GM19468 (cell line): ENCODE results near the gene PAQR5.
"Not testable (repeated sequence)": the region's sequence is repeated elsewhere in the genome, so short reads cannot be mapped to it uniquely, and the experiment has no call there.

Experiments
- ATAC-seq: cut with Tn5 transposase; IDR thresholded peaks from one replicate; pipeline ENCODE4 v1.9.1; 2021; ENCODE audit warnings: mild to moderate bottlenecking, moderate library complexity, moderate number of reproducible peaks; ENCODE audit not compliant: unreplicated experiment; ENCODE audit errors: extremely low read depth

Gene PAQR5, protein sequence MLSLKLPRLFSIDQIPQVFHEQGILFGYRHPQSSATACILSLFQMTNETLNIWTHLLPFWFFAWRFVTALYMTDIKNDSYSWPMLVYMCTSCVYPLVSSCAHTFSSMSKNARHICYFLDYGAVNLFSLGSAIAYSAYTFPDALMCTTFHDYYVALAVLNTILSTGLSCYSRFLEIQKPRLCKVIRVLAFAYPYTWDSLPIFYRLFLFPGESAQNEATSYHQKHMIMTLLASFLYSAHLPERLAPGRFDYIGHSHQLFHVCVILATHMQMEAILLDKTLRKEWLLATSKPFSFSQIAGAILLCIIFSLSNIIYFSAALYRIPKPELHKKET

DNA sequence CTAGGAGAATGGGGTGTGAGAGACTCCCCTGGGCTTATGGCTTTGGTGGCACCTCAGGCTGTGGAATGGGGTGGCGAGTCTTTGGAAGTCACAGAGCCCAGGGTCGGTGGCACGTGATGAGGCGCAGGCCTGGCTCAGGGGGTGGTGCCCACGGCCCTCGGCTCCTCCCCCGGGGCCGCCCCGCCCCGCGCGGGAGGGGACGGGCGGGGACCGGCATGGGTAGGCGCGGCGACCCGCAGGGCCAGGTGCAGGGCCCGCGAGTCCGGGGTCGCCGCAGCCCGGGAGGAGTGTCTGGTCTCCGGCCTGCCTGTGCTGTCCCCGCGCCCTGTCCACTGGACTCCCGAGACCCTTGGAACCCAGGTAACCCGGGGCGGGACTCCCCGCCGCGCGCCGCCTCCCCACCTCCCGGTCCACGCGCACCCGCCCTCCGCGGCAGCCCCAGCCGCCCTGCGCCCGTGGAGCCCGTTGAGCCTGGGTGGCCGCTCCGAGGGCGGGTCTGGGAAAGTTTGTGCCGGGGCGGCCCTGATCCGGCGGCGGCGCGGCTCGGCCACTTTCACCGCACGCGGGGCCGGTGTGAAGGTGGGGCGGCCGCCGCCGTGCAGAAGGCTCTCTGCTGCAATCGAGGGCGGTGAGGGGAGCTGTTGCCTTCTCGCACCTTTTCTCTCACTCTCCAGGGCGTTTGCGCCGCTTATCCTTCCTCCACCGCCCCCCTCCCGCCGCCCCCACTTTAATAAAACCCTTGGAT, at the start of gene PAQR5:
Gene PAQR5, plus strand, starts transcription at position 216 of the 745 bp plus-strand sequence. CDS start 61,169 bp downstream, outside the sequence.
- no peak for ATAC-seq

DNA sequence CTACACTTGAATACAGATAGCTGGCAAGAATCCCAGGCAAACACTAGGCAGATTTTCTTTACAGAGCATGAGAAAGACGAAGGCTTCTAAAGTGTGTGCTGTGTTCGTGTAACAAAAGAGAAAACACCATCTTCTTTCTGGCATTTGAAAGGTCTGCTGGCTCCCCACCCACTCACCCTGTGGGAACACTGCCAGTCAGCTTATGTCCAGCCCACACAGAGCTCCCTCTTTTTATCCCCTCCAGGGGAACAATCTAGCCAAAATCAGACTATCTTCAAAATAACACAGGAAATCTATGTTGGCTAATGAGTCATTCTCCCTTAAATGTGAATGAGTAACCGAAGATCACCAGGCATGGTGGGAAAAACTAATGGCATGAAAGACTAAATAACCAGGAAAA, 45.6 kb upstream of the PAQR5 start:
- no peak for ATAC-seq

DNA sequence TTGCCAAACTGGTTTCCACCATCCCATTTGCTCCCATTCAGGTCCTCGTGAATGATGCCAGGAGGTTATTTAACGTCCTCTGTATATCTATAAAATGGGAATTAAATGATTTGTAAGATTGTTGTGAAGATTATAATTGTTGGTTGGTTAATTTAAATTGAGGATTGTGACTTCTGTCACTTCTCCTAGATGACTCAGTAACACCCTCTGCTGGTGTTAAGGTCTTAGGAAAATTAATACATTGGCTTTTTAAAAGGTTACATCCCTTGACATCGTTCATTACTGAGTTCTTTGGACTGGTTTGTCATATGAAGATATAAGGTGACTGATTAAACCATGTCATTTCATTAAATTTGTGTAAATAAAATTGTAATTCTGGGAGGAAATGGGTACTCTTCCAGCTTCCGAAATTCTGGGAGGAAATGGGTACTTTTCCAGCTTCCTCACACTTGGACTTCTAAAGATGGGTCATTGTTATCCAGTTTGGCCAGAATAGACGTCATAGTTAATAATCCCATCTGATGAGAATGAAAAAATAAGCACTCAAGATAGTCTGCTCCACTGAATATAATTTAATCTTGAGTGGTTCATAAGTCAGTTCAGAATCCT, 33.3 kb upstream of the PAQR5 start:
- ATAC-seq, result no peak

DNA sequence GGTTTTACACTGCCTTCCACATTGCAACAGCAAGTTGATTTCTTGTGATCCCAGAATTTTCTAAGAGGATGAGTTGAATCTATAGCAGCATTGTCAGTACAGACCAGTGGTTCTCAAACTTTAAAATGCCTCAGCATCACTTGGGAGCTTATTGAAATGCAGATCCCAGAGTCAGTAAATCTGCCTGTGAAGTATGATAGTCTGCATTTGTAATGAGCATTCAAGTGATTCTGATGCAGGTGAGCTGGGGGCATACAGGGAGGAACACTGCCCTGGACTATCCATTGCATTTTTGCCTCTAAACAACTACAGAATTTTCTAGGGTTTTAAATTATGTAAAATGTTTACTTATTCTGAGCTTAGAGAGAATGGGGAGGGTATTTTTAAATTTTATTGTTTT, 27.5 kb upstream of the PAQR5 start:
- no peak for ATAC-seq

DNA sequence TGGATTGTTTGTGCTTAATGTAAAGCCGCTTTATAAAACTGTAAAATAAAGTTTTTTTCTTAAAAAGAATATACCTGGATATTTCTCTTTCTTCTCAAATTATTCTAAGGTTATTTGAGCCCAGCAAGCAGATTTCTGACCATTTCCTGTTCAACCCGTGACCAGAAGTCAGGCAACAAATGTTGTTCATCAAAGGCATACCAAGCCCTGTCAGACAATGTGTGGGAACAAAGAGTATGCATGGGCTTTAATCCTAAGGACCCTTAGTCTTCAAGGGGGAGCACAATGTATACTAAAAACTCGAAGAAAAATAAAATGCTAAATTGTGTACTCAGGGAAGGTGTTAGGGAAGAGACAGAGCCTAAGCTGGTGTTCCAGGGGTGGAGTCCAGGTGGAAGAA, 26.6 kb upstream of the PAQR5 start:
- ATAC-seq, result no peak

DNA sequence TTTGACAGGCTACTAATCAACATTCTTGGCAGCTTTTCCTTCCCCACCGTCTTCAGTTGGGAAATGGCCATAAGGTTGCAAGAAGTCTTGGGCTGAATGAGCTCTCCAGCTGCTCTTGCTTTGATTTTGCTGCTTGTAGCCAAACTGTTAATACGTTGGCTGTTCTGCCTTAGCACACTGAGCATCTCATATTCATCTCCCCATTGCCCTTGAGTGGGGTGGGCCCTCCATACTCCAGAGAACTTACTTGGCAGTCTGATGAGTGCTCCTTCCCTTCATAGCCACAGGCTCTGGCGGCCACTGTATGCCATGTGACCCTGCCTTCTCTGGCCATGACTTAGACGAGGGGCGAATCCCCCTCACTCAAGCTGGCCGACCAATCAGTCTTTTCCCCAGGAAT, 25.8 kb upstream of the PAQR5 start:
- ATAC-seq, result no peak

DNA sequence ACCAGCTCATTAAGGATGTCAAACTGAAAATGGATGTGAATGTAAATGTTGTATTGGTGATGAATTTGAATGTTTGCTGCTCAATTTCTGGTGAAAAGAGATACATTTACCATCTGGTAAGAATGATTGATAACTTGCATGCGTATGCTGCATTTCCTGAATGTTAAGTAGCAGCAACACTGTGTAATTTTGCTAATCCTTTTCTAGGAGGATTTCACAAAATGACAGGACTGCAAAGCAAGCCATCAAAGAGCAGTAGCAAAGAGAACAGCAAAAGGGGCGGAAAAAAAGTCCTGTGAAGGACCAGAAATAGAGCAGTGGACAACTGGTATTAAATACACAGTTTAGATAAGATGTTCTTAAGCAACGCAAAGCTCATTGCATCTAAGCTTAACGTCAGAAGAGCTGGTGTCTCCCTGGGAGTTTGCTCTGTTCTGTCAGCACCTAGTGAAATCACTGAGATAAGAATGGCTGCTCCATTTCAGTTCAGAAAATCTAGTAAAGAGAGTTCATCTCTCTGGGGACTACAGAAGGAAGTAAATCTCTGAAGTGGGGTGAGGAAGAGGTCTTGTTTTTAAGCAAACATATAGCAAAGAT, 23.5 kb upstream of the PAQR5 start:
- ATAC-seq, result no peak

DNA sequence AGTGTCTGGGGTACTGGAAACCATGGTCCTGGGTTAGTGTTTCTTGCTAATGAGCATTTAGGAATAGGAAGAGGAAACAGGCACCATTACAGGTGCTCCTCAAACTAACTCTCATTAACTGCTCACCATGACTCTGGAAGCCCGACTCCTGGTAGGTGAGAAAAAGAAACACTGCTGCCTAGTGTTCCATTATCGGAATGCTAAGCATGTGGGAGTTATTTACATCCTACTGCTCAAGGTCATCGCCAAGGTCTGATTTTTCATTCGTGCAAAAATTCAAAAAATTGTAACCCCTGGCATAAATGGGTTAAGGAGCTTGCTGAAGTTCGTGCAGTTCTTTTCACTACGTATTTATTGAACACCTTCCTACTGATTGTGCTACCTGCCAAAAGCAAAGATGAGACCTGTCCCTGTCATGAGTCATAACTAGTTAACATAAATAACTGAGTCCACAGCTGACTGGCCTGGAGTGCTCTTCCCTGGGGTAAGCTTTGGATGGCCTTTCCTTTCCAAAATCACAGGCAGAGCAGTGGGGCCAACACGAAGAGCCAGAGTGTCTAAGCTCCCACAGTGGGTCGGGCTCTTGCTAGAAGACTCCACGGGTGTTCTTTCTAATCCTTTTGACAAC, 22.7 kb upstream of the PAQR5 start:
- ATAC-seq, result no peak

DNA sequence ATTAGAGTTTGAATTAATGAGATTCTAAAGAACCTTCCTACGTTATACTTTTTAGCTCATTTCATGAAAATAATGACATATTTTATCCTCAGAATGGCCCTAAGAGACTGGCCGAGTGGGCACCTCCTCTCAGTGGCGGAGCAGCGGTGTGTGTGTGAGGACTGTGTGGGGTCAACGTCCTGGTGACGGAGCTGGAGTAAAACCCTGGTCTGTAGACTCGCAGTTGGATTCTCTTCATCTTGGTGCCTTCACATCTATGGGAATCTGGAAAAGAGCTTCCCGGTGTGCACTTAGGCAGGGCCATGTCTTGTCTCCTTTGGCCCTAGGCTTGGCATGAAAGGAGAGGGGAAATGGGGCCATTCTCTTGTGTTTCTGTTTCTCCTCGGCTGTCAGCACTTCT, 21.4 kb upstream of the PAQR5 start:
- no peak for ATAC-seq

DNA sequence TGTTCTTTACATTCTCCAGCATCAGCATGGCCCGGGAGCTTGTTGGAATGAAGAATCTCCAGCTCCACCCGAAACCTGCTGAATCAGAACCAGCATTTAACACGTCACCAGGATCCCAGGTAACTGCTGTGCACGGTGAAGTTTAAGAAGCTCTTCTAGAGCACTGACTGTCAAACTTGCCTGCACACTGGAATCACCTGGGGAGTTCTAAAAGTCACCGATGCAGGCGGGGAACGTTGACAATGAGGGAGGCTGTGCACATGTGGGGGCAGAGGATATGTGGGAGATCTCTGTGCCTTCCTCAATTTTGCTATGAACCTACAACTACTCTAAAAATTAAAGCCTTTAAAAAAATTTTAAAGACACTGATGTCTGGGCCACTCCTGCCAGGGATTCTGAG, 19.1 kb upstream of the PAQR5 start:
- no peak for ATAC-seq

DNA sequence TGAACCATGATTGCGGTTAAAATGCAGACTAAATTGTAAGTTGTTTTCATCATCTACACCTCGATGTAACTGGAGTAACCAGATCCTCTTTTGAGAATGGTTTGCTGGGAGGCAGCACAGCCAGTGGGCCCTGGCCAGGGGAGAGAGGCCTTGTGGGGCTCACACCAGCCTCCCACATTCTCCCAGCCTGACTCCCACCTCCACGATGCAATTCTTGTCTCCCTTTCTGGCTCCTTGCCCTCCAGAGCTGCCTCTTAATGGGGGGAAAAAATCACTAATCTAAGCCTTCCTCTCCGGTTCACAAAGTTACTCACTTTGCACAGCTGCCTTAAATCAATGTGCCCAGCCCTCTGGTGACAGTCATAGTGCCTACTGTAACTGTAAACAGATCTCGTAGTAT, 17.9 kb upstream of the PAQR5 start:
- ATAC-seq, result no peak

DNA sequence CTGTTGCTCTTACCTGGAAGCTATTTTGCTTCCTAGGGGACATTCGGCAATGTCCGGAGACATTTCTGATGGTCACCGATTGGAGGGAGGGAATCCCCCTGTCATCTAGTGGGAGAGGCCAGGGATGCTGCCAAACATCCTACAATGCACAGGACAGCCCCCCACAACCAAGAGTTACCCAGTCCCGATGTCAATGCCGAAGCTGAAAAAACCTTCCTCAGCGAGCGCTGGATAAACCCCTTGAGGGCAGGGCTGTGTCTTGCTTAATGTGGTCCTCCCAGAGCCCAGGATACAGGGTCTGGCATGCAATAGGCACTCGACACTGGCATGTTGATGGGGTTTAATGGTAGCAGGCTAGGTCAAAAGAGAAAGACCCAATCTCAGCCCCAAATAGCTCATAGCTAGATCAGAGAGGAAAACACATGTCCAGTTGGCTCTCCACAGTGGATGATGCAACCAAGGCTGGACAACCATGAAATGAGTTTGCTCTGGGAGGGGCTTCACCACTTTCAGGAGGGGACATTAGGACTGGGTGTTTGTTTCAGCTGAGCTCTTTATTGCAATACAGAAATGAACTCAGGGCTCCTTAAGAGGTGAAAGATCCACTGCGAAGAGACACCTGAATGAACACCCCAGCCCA, 16.5 kb upstream of the PAQR5 start:
- ATAC-seq, result no peak

DNA sequence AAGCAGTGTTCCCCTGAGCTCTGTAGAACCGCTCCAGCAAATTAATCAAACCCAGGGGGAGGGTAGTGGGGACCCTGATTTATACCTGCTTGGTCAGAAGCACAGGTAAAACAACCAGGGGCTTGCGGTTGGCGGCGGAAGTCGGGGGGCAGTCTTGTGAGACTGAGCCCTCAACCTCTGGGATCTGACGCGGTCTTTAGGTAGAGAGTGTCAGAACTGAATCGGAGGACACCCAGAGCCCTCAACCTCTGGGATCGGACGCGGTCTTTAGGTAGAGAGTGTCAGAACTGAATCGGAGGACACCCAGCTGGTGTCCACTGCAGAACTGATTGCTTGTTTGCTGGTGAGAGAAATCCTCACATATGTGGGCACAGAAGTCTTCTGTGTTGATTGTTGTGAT, 12.9 kb upstream of the PAQR5 start:
- ATAC-seq, result no peak

DNA sequence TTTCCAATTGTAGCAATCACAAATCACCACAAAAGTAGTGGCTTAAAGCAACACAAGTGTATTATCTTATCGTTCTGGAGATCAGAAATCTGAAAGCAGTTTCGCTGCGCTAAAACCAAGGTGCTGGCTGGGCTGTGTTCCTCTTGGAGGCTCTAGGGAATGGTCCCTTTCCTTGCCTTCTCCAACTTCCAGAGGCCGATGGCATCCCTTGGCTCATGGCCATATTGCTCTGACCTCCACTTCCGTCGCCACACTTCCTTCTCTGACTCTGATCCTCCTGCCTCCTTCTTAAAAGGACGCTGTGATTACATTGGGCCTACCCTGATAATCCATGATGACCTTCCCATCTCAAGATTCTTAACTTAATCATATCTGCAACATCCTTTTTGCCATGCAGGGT, 10.7 kb upstream of the PAQR5 start:
- no peak for ATAC-seq

DNA sequence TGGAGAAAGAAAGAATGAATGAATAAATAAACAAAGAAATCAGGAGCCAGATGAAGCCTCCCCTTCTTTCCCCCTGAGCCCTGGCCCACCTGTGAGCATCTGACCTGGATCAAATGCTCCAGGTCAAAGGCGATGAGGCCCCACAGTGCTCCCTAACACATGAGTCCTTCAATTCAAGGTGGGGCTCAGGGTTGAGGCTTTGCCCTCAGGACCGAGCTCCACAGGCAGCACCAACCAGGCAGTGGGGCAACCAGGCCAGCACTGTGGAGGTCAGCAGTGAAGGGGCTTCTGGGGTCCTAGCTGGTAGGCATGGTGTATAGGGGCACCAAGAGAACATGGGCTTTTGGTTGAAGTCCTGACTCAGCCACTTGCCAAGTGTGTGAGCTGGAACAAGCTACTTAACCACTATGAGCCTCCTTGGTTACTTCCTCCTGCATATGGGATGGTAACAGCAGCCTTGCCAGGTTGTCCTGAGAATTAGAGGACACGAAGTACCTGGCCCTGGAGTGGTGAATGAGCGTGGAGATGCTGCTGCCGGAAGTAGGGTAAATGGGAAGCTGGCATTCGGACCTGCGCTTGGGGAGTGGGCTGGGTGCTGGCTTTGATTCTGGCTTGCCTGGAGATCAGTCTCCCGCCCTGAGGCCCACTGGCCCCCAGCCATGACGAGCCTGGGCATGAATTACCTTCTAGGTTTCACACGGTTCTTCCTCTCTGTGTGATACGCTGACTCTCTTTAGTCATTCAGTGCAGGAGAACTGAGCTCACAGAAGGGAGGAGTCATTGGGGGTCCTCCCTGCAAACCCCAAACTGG, 10.0 kb upstream of the PAQR5 start:
- ATAC-seq, result no peak

DNA sequence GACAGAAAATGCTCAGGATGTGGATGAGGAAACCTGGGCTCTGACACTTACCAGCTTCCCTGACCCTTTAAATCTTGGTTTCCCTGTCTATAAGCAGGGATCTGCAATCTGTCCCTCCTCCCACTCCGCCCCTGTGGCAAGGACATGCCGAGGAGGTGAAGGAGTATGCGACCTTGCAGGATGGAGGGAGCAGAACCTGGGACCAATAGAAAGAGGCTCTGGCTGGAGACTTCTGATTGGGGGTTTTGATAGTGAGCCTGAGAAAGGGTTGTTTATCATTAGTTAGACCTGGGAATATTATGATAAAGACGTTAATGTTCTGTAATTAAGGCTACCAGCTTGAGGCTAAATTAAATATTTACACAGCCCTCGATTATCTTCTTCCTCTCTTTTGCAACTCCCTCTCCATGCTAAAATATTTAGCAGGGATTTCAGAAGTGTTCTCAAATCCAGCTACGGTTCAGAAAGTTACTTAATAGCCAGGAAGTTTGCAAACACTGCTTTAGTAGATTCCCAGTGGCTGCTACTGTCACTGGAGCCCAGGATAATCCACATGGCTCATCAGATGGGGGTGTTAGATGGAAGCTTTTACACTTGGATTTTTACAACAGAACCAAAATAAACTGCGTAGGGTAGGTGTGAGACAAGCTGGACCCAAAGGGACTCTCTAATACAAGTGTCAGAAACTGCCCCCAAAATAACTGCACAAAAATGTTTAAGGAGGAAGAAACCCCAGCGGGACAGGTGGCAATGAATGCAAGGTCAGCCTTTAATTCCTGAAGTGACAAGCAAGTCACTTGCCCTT, 9.2 kb upstream of the PAQR5 start:
- ATAC-seq, result no peak

DNA sequence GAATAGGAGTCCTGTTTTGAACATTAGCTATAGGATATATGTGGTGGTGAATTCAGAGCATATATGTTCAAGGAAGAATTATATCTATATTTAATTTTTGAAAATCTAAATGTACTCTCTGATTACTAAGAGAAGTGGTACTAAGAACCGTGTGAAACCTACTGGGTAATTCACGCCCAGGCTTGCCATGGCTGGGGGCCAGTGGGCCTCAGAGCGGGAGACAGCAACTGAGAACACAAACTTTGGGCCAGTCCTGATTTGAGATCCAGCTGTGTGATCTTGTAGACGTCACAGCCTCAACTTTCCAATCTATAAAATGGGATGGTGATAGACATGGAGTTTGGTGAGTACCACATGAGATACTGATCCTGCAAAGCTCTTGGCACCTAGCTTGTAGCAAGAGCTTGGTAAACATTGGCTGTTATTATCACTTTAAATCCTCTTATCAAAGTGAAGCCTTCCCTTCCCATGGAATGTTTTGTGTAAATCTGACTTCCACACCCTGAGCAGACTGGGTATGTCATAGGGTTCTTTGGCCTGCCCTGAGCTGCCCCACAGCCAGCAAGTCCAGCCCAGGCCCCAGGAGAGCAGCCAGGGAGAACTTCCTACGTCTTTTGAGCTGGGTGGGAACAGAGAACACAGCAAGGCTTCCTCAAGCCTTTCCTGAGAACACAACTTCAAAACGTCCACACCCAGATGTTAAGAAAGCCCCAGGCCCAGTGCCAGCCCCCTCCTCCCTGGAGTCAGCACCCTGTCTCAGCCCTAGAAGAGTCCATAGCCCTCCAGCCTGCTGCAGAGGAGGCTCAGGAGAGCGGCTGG, 8.2 kb upstream of the PAQR5 start:
- no peak for ATAC-seq

DNA sequence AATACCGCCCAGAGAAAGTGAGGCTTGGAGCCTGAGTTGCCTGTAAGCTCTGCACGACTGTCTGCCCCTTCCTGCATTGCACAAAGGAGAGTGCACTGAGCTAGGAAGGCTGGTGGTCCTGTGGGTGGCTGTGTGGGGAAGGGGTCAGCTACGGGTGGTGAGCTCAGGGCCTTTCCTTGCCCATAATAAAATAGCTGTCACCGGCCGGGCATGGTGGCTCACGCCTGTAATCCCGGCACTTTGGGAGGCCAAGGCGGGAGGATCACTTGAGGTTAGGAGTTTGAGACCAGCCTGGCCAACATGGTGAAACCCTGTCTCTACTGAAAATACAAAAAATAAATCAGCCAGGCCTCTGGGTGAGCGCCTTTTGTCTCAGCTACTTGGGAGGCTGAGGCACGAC, 7.1 kb upstream of the PAQR5 start:
- ATAC-seq, result not testable (repeated sequence)
